LNCaP clone FGC (cell line): ENCODE results near the gene MUTYH.
"Not testable (repeated sequence)": the region's sequence is repeated elsewhere in the genome, so short reads cannot be mapped to it uniquely, and the experiment has no call there.

Experiments
- DNase-seq: peaks from one replicate; pipeline ENCODE4 v3.0.0-alpha.2; 2011; ENCODE audit warnings: low read depth
- H3K4me3 ChIP-seq: 2 replicates; pipeline ENCODE4 v1.5.1; 2011; ENCODE audit warnings: mild to moderate bottlenecking, low read depth, low read length, control low read depth
- CTCF ChIP-seq: IDR thresholded peaks from 2 replicates; pipeline ENCODE4 v1.5.1; 2012; ENCODE audit warnings: mild to moderate bottlenecking; ENCODE audit not compliant: control insufficient read depth, insufficient read depth; ENCODE audit errors: extremely low read depth

Gene MUTYH

GRCh38 chr1:45299296-45299695, 40.9 kb downstream of the MUTYH start:
- TF ChIP-seq CTCF: no peak
- no peak overlapping the region for H3K4me3 ChIP-seq
- DNase-seq: no peak

GRCh38 chr1:45297666-45298356, 42.4 kb downstream of the MUTYH start:
- TF ChIP-seq CTCF: no peak
- H3K4me3 ChIP-seq: no peak overlapping the region
- DNase-seq: no peak

GRCh38 chr1:45291716-45292115, 48.5 kb downstream of the MUTYH start:
- no peak overlapping the region for H3K4me3 ChIP-seq
- DNase-seq: no peak
- no peak for TF ChIP-seq CTCF

GRCh38 chr1:45291002-45291401, 49.2 kb downstream of the MUTYH start:
- not testable (repeated sequence) for DNase-seq, H3K4me3 ChIP-seq

- not testable (repeated sequence) for DNase-seq, H3K4me3 ChIP-seq
Observed at GRCh38 chr1:45286521-45286920, 53.7 kb downstream of the MUTYH start.

- DNase-seq, H3K4me3 ChIP-seq: not testable (repeated sequence)
Observed at GRCh38 chr1:45284858-45285257, 55.4 kb downstream of the MUTYH start.

GRCh38 chr1:45282351-45282750, 57.9 kb downstream of the MUTYH start:
- TF ChIP-seq CTCF: no peak
- H3K4me3 ChIP-seq: no peak overlapping the region
- DNase-seq: no peak
